HL-60 (cell line): Measurements from ENCODE around the gene MAP3K5.

Experiments
- DNase-seq, 2 experiments: peaks; one replicate each; pipeline ENCODE4 v3.0.0-alpha.2; 2010 to 2020; ENCODE audit warnings: low read depth in 1 of 2, low spot score in 1 of 2
- H3K27ac ChIP-seq: fragments of 250-450 bp; sonication (Bioruptor Pico); replicated peaks from 2 replicates; pipeline ENCODE4 v1.5.1; 2020; ENCODE audit warnings: mild to moderate bottlenecking, moderate library complexity
- H3K27me3 ChIP-seq: fragments of 250-450 bp; sonication (Bioruptor Pico); 2 replicates; pipeline ENCODE4 v1.5.1; 2021; ENCODE audit warnings: mild to moderate bottlenecking, moderate library complexity; ENCODE audit not compliant: insufficient read depth, poor library complexity, severe bottlenecking
- H3K4me3 ChIP-seq: replicated peaks from 2 replicates; pipeline ENCODE4 v1.5.1; 2011; ENCODE audit warnings: mild to moderate bottlenecking, control low read depth, low read length; ENCODE audit not compliant: insufficient read depth
- CTCF ChIP-seq: IDR thresholded peaks from one replicate; pipeline ENCODE4 v1.5.1; 2011; ENCODE audit warnings: low read length, control low read depth, inconsistent platforms; ENCODE audit not compliant: insufficient read depth
- GABPA ChIP-seq: IDR thresholded peaks from 2 replicates; pipeline ENCODE4 v1.6.1; 2012; ENCODE audit warnings: low read depth
- POLR2AphosphoS5 ChIP-seq: IDR thresholded peaks from 2 replicates; pipeline ENCODE4 v1.6.1; 2012; ENCODE audit warnings: low read depth
- REST ChIP-seq: IDR thresholded peaks from 2 replicates; pipeline ENCODE4 v1.6.1; 2012; ENCODE audit warnings: low read depth; ENCODE audit not compliant: insufficient replicate concordance
- SPI1 ChIP-seq: IDR thresholded peaks from 2 replicates; pipeline ENCODE4 v1.6.1; 2012; ENCODE audit warnings: low read depth, mild to moderate bottlenecking, borderline replicate concordance

MAP3K5 gene

DNA sequence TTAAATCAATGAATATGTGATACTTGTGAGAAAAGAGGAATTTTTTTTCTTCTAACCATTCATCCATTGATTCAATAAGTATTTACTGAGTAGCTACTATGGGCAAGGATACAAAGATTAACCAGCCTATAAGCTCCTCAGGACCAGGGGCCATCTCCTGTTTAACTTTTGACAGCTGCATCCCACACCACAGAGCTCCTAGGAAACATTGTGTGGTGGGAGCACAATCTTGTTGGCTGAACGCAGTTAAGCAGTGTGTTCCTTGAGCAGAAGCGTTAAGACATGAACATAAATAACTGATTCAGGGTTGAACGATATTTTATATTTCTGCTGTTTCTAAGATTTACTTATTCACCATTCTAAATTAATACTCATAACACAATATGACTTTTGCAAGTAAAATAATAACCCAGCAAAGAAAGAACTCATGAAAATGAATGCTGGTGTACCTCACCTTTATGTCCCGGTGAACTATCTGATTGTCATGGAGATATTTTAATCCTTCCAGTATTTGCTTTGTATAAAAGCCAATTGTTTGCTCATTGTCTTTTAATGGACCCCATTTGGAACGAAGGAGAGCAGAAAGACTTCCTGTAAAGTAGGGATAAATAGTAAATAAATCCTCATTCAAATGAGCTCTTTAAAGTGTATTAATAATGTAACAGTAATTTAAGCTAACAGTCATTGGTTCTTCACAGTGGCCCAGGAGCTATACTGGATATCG is 179.4 kb downstream of the MAP3K5 start:
- no peak overlapping the region for H3K4me3 ChIP-seq
- H3K27me3 ChIP-seq, result no peaks in the 10 kb centered on the region
- no peak for DNase-seq
- no peak for TF ChIP-seq POLR2AphosphoS5
- no peak for TF ChIP-seq GABPA
- TF ChIP-seq REST, result no peak
- no peak for TF ChIP-seq SPI1
- no peak for TF ChIP-seq CTCF
- no peak overlapping the region for H3K27ac ChIP-seq

DNA sequence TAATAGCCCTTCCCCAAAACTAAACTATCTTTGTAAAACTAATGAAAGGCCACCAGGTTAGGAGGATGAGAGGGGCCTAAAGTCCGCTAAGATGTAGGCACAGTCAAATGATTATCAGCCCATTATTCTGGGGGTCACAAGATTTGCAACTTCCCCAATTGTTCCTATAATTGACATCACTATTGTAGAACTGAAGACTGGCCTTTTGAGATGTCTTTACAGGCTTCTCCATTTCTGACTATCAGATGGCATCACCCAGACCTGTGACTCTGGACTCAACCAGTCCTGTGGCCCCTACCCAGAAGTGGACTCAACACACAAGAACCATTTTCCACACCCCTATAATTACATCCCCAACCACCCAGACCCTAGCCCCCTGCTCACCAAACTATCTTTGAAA is 180.5 kb downstream of the MAP3K5 start:
- H3K27ac ChIP-seq, result no peak overlapping the region
- DNase-seq, result no peak
- H3K27me3 ChIP-seq, result no peaks in the 10 kb centered on the region
- no peak overlapping the region for H3K4me3 ChIP-seq
- TF ChIP-seq POLR2AphosphoS5 (no peak), REST (no peak), SPI1 (no peak)

GRCh38 chr6:136611133-136611532 is 181.1 kb downstream of the MAP3K5 start:
- H3K27ac ChIP-seq, result no peak overlapping the region
- TF ChIP-seq REST (no peak), CTCF (no peak), SPI1 (no peak), POLR2AphosphoS5 (no peak), GABPA (no peak)
- no peaks in the 10 kb centered on the region for H3K27me3 ChIP-seq
- no peak overlapping the region for H3K4me3 ChIP-seq
- DNase-seq, result no peak
